Endothelial cell of umbilical vein (primary cell): ENCODE data around the gene ARHGEF10L. TPM values are rescaled to one million over a fixed set of nuclear protein-coding genes. Genes with fewer than 3 reads are reported as not detected.

Experiments used
- BruUV-seq: library from RNA; stranded (reverse); fragments of 400-500 nt; replicated peaks from 2 replicates; lab custom pipeline; 2021; lab: Mats Ljungman, UMichigan
- CTCF ChIA-PET: fragments of 300-600, 350-600 bp; sonication (Branson Sonifier 250); formaldehyde crosslinking; loops from one replicate; lab custom pipeline; 2021; ENCODE audit warnings: antibody characterized with exemption, inconsistent platforms; lab: Charles Lee
- POLR2A ChIA-PET: fragments of 300-600, 350-600 bp; sonication (Branson Sonifier 250); formaldehyde crosslinking; loops from one replicate; lab custom pipeline; 2021; ENCODE audit warnings: antibody characterized with exemption, inconsistent platforms; lab: Charles Lee
- DNase-seq: peaks from one replicate; pipeline ENCODE4 v3.0.0-alpha.2; 2011; ENCODE audit warnings: low read depth, low spot score
- FAIRE-seq: peaks from 2 replicates; lab custom pipeline; 2011; peaks lifted over from hg19 to GRCh38; lab: Jason Lieb, UNC
- H2AFZ ChIP-seq: 2 replicates; pipeline ENCODE4 v1.6.0; 2012; ENCODE audit warnings: low read depth, low read length, control low read depth, inconsistent platforms
- H3K27ac ChIP-seq: 2 replicates; pipeline ENCODE4 v1.5.1; 2011; ENCODE audit warnings: low read depth, mild to moderate bottlenecking, control low read depth, low read length, moderate library complexity; ENCODE audit not compliant: insufficient read depth
- H3K27me3 ChIP-seq, 2 experiments: 2 replicates each; pipeline versions ENCODE4 v1.6.0 to v1.6.1; 2011; ENCODE audit warnings: low read length in 2 of 2, mixed read lengths in 1 of 2; ENCODE audit not compliant: control insufficient read depth in 2 of 2, insufficient read depth in 2 of 2
- H3K36me3 ChIP-seq, 2 experiments: 2 replicates in 1 of 2; 3 replicates in 1 of 2; pipeline ENCODE4 v1.5.1; 2011; ENCODE audit warnings: low read length in 2 of 2, mild to moderate bottlenecking in 1 of 2, moderate library complexity in 1 of 2; ENCODE audit not compliant: control insufficient read depth in 2 of 2, insufficient read depth in 2 of 2; ENCODE audit errors: extremely low read depth in 1 of 2
- H3K4me1 ChIP-seq: 3 replicates; pipeline ENCODE4 v1.5.1; 2011; ENCODE audit warnings: mild to moderate bottlenecking, low read length; ENCODE audit not compliant: control insufficient read depth, insufficient read depth; ENCODE audit errors: extremely low read depth
- H3K4me2 ChIP-seq: 2 replicates; pipeline ENCODE4 v1.6.1; 2011; ENCODE audit warnings: low read length, control low read depth, mixed read lengths; ENCODE audit not compliant: insufficient read depth
- H3K4me3 ChIP-seq, 3 experiments: fragments of 200-600 bp in 1 of 3; sonication (generic), shearing (Covaris generic) in 1 of 3; replicated peaks in 1 of 3; 2 replicates each; pipeline ENCODE4 v1.5.1; 2011 to 2016; ENCODE audit warnings: control low read depth in 3 of 3, low read length in 3 of 3, mild to moderate bottlenecking in 2 of 3, inconsistent platforms in 1 of 3, low read depth in 1 of 3, moderate library complexity in 1 of 3; ENCODE audit not compliant: insufficient read depth in 1 of 3
- H3K79me2 ChIP-seq: 2 replicates; pipeline ENCODE4 v1.6.0; 2012; ENCODE audit warnings: low read length, inconsistent platforms; ENCODE audit not compliant: control insufficient read depth, insufficient read depth
- H3K9ac ChIP-seq: replicated peaks from 2 replicates; pipeline ENCODE3; 2011; ENCODE audit warnings: low read length, control low read depth; ENCODE audit not compliant: insufficient read depth; ENCODE audit errors: extremely low read depth
- H3K9me1 ChIP-seq: replicated peaks from 3 replicates; pipeline ENCODE4 v1.6.0; 2011; ENCODE audit warnings: mild to moderate bottlenecking, low read length; ENCODE audit not compliant: control insufficient read depth, insufficient read depth; ENCODE audit errors: extremely low read depth
- H3K9me3 ChIP-seq: replicated peaks from 2 replicates; pipeline ENCODE4 v1.5.1; 2012; ENCODE audit warnings: low read length, inconsistent platforms; ENCODE audit not compliant: control insufficient read depth, insufficient read depth
- H4K20me1 ChIP-seq: replicated peaks from 2 replicates; pipeline ENCODE3; 2011; ENCODE audit warnings: mild to moderate bottlenecking, low read length; ENCODE audit not compliant: control insufficient read depth, insufficient read depth; ENCODE audit errors: extremely low read depth
- CTCF ChIP-seq, 2 donors: IDR thresholded peaks; 1 replicate in 1 of 2; 2 replicates in 1 of 2; pipeline ENCODE4 v1.5.1; 2011; ENCODE audit warnings: low read length in 2 of 2, mild to moderate bottlenecking in 2 of 2, moderate library complexity in 2 of 2, control low read depth in 1 of 2, inconsistent platforms in 1 of 2, low read depth in 1 of 2; ENCODE audit not compliant: insufficient read depth in 1 of 2; ENCODE audit errors: extremely low read depth in 1 of 2
- EZH2 ChIP-seq: IDR thresholded peaks from 2 replicates; pipeline ENCODE4 v1.6.1; 2012; ENCODE audit warnings: borderline replicate concordance, low read depth, mild to moderate bottlenecking, moderate library complexity, low read length, inconsistent platforms; ENCODE audit not compliant: severe bottlenecking
- FOS ChIP-seq: IDR thresholded peaks from 2 replicates; pipeline ENCODE4 v1.6.1; 2011; ENCODE audit warnings: mild to moderate bottlenecking, low read length, moderate library complexity, borderline replicate concordance; ENCODE audit not compliant: insufficient read depth
- GATA2 ChIP-seq: IDR thresholded peaks from 2 replicates; pipeline ENCODE4 v1.7.0; 2011; ENCODE audit warnings: low read depth, mild to moderate bottlenecking, moderate library complexity, mixed read lengths, low read length; ENCODE audit not compliant: insufficient read length, insufficient read depth
- JUN ChIP-seq: IDR thresholded peaks from 2 replicates; pipeline ENCODE4 v1.6.1; 2011; ENCODE audit warnings: borderline replicate concordance, low read depth; ENCODE audit not compliant: insufficient read length, insufficient read depth
- MYC ChIP-seq: IDR thresholded peaks from one replicate; pipeline ENCODE4 v1.6.1; 2011; ENCODE audit warnings: mild to moderate bottlenecking, low read depth, low read length
- POLR2A ChIP-seq: IDR thresholded peaks from 2 replicates; pipeline ENCODE4 v1.6.1; 2012; ENCODE audit warnings: low read depth, mild to moderate bottlenecking, control low read depth, low read length
- POLR2AphosphoS5 ChIP-seq: IDR thresholded peaks from 2 replicates; pipeline ENCODE4 v1.6.1; 2012; ENCODE audit warnings: low read depth, mild to moderate bottlenecking, control low read depth, low read length, moderate library complexity; ENCODE audit not compliant: insufficient read depth
- dilution Hi-C: fragments of 300-500 bp; cut with MboI; formaldehyde crosslinking; loops from one replicate; pipeline ENCODE4 v1.15.0; 2019; ENCODE audit warnings: low sequenced_read_pairs; ENCODE audit not compliant: extremely low pct_ligation_motif_present
- intact Hi-C: fragments of 100-400 bp; cut with micrococcal nuclease; formaldehyde crosslinking; loops from one replicate; pipeline ENCODE4 v1.10.0; 2022
- polyA plus RNA-seq, 4 experiments: library from polyadenylated mRNA; depleted of rRNA in 3 of 4; stranded (reverse) in 3 of 4; unstranded in 1 of 4; fragments of >200 nt; gene quantifications; 2 replicates each; pipeline versions ENCODE4 v1.2.1 to v1.2.3, GENCODE V29; 2011 to 2012; ENCODE audit warnings: missing spikeins in 1 of 4
- total RNA-seq: library from RNA; stranded (reverse); gene quantifications from 2 replicates; pipeline ENCODE4 v1.2.3, GENCODE V29; 2021
- TF ChIP-seq, protein P1 (sequence below): IDR thresholded peaks from 2 replicates; pipeline ENCODE4 v1.6.1; 2011; ENCODE audit not compliant: insufficient read depth, insufficient read length

The ARHGEF10L gene
- total and polyA plus RNA-seq, 2 donors (not counting 3 experiments of a cell fraction or from before 2014, with no cell fraction given): 1.9 to 5.2 TPM

DNA sequence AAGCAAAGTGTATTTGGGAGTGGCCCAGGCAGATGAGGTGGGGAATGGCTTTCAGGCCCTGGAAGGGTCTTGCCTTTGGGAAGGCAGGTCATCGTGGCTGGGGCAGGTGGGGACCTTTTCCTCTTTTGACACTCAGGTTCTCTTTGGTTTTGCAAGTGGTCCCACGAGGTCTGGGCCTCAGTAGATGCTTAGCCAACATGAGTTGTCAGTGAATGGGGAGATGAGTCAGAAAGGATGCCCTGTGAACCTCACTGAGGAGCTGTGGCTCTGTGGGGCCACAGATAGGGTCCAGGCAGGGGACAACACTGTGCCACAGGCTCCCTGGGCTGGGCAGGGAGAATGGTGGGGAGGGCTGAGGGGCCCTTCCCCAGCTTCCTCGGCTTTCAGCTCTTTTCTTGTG, 19.0 kb downstream of the ARHGEF10L start:
- BruUV-seq: no TSS peak
- intact Hi-C loops (no loop called here), dilution Hi-C loops (no loop called here)
- ChIA-PET CTCF (interaction anchor here (1.1 kb wide), 1 partner anchor 56 kb away, joined by 3 read pairs; no protein-coding TSS in a partner anchor), POLR2A (no interaction called here)
- Histone ChIP-seq H3K4me3 (no peak overlapping the region), H3K27me3 (no peaks in the 10 kb centered on the region), H3K36me3 (no peaks in the 10 kb centered on the region), H3K4me1 (no peaks in the 10 kb centered on the region), H3K79me2 (no peaks in the 10 kb centered on the region), H4K20me1 (no peaks in the 10 kb centered on the region), H2AFZ (no peak overlapping the region), H3K9me1 (no peaks in the 10 kb centered on the region), H3K27ac (no peak overlapping the region), H3K4me2 (no peak overlapping the region), H3K9ac (no peak overlapping the region), H3K9me3 (no peaks in the 10 kb centered on the region)
- FAIRE-seq (no peak), DNase-seq (no peak)
- TF ChIP-seq FOS (no peak), GATA2 (no peak), MYC (no peak), POLR2AphosphoS5 (no peak), JUN (no peak), EZH2 (no peak), POLR2A (no peak), CTCF (IDR thresholded peaks at IDR 0.05; ENCODE audit: extremely low read depth in 1 of 2, insufficient read depth in 1 of 2, low read depth in 1 of 2, low read length in 2 of 2) (no peak)
- TF ChIP-seq, protein P1, sequence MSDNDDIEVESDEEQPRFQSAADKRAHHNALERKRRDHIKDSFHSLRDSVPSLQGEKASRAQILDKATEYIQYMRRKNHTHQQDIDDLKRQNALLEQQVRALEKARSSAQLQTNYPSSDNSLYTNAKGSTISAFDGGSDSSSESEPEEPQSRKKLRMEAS: no peak
